H1 (cell line): ENCODE measurements around the gene MAP4. TPM values are rescaled to one million over a fixed set of nuclear protein-coding genes. Genes with fewer than 3 reads are reported as not detected.

Source experiments
- ASH2L ChIP-seq: fragments of 200-600, 300-600 bp; sonication (generic); IDR thresholded peaks from one replicate; pipeline ENCODE4 v1.7.1; 2017; ENCODE audit warnings: low read length
- CEBPB ChIP-seq: IDR thresholded peaks from 2 replicates; pipeline ENCODE4 v1.6.1; 2012; ENCODE audit warnings: low read depth, low read length
- EGR1 ChIP-seq: IDR thresholded peaks from 2 replicates; pipeline ENCODE4 v1.6.1; 2011; ENCODE audit warnings: low read depth, low read length, borderline replicate concordance
- RXRA ChIP-seq: IDR thresholded peaks from 2 replicates; pipeline ENCODE4 v1.6.1; 2011; ENCODE audit warnings: low read depth, mild to moderate bottlenecking, low read length, moderate library complexity; ENCODE audit not compliant: insufficient read depth
- SP2 ChIP-seq: IDR thresholded peaks from 2 replicates; pipeline ENCODE4 v1.6.1; 2012; ENCODE audit warnings: mild to moderate bottlenecking, low read length, inconsistent platforms
- TAF7 ChIP-seq: optimal IDR thresholded peaks from 2 replicates; pipeline ENCODE3; 2011; ENCODE audit warnings: low read depth, mild to moderate bottlenecking, inconsistent platforms, low read length, moderate library complexity, borderline replicate concordance
- polyA plus RNA-seq, 7 experiments: library from polyadenylated mRNA; depleted of rRNA in 3 of 7; stranded (reverse) in 5 of 7; unstranded in 2 of 7; fragments of >200 nt in 5 of 7; fragments of 200-250 nt in 2 of 7; gene quantifications; 1 replicate in 5 of 7; 2 replicates in 1 of 7; 4 replicates in 1 of 7; pipeline versions ENCODE4 v1.2.1 to v1.2.3, GENCODE V29; 2011 to 2013; ENCODE audit warnings: missing spikeins in 2 of 7, mixed read lengths in 2 of 7
- total RNA-seq: library from RNA; stranded (reverse); fragmentation: NEBNext Ultra II Directional; extraction: Animal tissue kit (Norgen Biotek cat#: 25700); gene quantifications from 2 replicates; pipeline ENCODE4 v1.2.1, GENCODE V29; 2021

Gene MAP4
- total and polyA plus RNA-seq, 2 of the 8 experiments (the other 6 are each of a cell fraction or from before 2014, with no cell fraction given): 67.0 to 179 TPM

- TF ChIP-seq CEBPB (no peak), EGR1 (no peak), TAF7 (no peak), SP2 (no peak), RXRA (no peak), ASH2L (no peak)
Observed at GRCh38 chr3:47825590-47825989, 190.6 kb downstream of the MAP4 start (continued).
